Measurements from ENCODE around the gene ZFAND3.
"Not testable (repeated sequence)": the region's sequence is repeated elsewhere in the genome, so short reads cannot be mapped to it uniquely, and the experiment has no call there.

GRCh38 chr6:37893734-37894133, 74.2 kb downstream of the ZFAND3 start:
- not testable (repeated sequence) for TF ChIP-seq CTCF (optimal IDR thresholded peaks at IDR 0.05 in 1 of 3, IDR thresholded peaks at IDR 0.05 in 1 of 3, conservative IDR thresholded peaks at IDR 0.05 in 1 of 3; ENCODE audit: extremely low read depth in 1 of 3, insufficient read depth in 2 of 3, low read length in 3 of 3); EZH2 (IDR thresholded peaks at IDR 0.05; ENCODE audit: low read length)

Data from keratinocyte (primary cell).